ENCODE results near the gene SLCO3A1.

SLCO3A1 gene

DNA sequence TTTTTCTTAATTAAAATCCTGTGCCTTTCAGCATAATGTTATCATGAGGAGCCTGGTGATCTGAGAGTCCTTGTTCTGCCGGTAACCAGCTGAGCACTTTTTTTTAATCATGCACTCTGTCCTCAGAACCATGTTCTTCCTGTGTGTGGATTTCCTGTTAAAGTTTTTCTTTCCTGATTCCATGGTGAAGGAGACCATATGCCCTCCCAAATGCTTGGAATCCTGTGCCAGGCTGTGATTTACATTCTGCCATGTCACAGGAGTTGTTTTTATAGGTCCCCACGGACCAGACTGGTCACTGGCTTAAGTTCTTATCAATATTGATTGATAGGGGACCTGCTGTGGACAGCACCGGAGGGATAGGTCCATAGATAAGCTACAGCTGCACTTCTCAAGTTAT is 257.8 kb downstream of the SLCO3A1 start:
- no peak for DNase-seq

DNA sequence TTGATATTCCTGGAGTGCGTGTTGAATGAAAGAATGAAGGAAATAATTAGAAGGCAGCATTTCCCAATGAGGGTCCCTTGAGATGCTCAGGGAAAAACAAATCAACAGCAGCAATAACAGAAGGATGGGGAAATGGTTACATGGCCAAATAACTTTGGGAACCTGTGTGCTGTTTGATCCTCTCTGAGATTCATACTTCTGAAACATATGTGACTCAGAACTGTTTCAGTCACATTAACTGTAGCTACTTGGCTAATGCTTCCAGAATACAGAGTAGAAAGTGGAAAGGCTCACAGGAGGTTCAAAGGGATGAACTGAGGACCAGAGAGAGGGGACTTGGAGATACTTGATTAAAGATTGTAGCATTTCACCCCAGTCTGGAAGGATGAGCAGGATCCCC is 258.2 kb downstream of the SLCO3A1 start:
- no peak for DNase-seq

DNA sequence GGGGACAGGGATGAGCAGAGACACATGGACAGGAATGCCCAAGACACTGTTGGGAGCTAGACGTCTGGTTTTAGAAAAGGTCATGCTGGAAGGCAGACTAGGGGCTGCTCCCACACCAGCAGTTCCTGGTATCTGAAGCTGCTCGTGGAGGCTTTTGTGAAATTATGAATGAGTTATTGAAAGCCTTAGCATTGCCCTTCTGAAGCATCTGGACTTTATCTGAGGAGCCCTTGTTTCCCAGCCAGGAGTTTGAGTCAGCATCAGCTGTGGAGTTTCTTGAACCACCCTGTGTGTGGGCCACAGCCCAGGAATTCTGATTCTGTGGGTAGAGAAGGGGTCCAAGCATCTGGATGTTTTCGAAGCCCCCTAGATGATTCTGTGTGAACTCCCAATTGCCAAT is 258.7 kb downstream of the SLCO3A1 start:
- no peak for DNase-seq

DNA sequence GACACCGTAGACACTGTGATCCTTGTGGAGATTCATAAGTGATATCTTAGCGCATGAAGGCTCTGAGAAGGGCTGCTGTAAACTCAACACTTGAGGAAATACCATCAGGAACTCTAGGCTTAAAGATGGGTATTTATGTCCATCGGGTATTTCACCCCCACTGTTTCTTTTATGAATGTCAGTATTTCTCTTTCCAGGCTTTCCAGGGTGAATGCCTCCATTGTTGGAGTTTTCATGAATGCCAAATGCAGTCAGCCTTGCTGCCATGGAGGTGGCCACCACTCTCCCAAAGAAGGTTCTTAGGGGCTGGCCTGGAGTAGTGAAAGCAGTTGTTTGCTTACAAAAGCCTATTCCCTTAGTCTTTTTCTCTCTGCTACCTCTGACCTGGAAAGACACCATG is 259.2 kb downstream of the SLCO3A1 start:
- DNase-seq, result no peak

DNA sequence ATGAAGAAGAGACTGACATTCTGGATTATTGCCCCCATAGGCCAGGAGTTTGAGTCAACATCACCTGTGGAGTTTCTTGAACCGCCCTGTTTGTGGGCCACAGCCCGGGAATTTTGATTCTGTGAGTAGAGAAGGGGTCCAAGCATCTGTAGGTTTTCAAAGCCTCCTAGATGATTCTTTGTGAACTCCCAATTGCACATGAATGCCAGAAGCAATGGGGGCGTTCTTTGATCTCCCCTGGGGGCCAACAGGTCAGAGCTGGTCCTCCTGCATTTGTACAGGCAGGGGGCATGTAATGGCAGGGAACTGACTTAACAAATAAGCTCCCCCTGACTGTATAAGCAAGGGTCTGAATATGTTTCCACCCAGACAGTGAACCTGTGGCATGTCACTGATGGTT is 260.3 kb downstream of the SLCO3A1 start:
- no peak for DNase-seq

DNA sequence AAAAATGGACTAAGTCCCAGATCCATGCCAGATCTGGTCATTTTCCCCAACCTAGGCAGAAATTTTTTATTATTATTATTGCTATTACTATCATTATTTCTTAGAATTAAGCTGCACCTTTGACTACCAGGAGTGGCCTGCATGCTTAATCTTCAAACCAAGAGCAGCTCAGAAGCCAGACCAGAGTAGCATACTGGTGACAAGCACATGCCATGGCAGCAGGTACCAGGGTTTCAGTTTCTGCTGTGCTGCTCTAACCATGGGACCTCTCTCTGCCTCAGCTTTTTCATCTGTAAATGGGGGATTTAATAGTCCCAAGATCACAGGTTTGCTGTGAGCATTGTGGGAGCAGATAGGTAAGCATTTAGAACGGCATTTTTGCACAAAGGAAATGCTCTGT is 262.3 kb downstream of the SLCO3A1 start:
- no peak for DNase-seq

DNA sequence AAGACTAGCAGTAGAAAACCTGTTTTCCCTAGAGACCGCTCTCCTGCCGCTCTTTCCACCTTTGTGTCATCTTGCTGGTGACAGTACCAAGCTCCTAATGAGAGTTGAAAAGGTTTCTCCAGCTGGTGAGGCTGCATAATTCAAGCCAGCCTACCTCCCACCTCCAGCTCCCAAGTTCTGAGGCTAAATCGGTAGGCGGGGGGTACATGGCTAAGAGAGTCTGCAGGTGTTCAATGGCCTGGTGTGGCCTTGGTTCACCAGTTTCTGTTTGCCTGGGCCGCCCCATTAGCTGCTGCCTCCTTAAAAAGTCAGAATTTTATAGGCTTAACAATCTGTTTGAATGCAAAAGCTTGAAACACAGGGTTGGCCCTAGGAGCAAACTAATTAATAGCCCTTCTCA is 262.8 kb downstream of the SLCO3A1 start:
- DNase-seq, result no peak

DNA sequence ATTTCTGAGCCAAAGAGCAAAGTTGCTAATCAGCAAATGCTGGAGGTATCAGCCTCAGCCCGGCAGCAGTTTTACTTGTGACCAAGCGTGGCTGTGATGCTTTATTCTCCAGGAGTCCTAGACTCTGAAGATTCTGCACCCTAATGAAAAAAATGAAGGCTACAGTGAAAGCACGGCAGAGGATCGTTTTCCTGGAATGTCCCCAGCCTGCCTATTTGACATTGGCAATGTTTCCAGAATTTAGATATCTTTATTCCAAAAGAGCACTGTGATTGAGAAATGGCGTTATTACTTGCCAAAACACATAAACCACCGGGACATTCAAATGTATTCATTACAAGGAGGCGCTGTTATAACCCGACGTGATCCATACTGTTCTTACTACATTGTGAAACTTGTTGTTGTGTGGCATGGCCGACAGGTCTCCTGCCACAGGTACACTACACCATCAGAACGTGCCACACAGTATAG is 263.8 kb downstream of the SLCO3A1 start:
- no peak for DNase-seq

DNA sequence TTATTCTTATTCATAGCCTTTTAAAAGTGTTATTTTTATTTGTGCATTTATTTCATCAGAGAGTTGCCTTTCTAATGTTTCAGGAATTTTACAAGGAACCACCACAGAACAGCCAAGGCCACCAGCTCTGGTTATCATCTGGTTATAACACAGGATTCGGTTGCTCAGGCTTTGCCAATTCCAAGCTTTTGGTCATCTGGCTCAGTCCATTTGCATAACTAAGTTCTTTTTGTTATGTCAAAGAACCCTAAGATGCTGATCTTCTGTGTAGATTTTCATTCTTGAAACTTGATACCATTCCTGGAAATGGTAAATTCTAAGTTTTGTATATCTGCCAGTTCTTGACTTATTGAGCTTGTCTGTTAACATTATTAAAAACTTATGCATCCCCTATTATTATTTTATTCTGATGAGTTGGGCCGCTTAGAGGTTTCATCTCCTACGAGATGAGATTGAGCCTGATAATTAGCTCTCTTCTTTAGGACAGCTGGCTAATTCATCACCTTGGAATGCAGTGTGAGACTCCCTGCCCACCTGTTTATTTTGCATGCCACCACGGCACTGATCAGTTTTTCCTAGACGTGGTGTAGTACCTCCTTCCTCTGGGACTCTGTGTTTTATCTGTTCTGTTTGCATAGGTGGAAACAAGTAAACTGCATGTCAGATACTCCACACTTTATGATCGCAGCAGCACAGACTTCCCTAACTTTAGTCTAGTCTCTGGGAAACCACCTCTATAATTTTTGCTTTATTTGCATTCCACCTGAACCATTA is 264.8 kb downstream of the SLCO3A1 start:
- DNase-seq, result no peak

DNA sequence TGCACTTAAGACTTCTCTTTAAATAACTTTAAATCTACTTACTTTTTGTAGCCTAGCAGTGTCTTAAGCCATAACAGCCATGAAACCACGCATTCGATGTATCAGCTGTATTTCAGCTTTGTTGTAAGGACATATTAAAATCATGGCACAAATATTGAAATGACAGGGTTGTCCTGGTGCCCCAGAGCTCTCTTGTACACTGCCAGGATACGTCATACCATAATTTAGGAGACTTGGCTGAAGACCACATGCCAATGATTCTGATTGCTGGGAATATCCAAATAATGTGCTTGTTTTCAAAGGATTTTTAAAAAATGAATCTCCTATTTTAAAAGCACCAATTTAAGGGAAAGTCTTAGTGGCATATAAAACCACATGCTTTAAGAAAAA is 265.4 kb downstream of the SLCO3A1 start:
- DNase-seq, result no peak

DNA sequence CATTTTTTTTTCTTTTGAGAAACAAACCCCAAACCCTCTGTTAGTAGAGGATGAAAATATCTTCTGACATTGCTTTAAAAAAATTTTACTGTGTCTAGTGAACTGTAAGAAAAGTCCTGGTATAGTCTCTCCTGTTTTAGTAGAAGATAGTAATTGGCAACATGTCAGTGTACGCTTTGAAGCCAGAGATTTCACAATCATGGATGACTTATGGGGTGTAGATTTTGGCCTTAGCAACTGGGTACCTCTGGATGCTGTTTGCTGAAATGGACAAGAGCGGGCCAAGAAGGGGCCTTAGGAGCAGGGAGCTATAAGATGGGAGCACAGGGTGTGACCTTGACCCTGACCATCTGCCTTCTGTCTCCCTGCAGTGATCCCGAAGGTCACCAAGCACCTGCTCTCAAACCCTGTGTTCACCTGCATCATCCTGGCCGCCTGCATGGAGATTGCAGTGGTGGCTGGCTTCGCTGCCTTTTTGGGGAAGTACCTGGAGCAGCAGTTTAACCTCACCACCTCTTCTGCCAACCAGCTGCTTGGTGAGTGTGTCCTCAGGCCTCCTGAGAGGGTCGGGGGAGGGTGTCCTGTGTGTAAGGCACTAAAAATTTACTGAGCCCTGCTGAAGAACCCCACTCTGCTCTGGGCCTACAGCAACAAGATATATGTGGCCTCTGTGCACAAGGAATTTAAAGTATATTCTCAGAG is 266.7 kb downstream of the SLCO3A1 start:
- DNase-seq, result no peak

DNA sequence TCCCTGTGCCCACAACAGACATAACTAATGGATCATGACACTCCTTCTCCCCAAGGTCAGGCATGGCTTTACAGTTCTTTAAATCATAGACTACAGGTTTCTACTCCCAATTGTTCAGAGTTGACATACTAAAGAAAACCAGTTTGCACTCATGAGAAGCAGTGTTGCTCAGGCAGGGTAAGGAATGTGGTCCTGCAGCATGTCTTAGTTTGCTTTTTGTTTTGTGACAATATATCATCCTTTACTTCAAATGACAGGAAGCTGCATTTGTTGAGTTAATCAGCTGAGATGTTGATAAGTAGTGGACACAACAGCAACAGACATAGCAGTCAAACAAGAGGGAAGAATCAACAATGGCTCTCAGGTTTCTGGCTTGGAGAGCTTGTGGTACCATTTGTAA is 267.5 kb downstream of the SLCO3A1 start:
- no peak for DNase-seq

DNA sequence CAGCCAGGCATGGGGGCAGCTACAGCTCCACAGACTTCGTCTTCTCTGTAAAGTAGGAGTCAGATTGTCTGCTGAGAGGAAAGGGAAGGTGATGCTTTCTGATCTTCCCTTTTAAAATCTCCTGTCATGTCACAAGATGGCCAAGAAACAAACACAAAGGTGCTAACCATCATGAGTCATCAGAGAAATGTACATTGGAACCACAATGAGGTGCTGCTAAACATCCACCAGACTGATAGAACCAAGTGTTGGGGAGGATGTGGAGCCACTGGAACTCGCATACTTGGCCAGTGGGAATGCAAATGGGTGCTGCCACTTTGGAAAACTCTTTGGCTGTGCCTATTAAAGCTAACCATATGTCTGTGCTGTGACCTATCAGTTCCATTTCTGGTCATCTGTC is 268.8 kb downstream of the SLCO3A1 start:
- no peak for DNase-seq

DNA sequence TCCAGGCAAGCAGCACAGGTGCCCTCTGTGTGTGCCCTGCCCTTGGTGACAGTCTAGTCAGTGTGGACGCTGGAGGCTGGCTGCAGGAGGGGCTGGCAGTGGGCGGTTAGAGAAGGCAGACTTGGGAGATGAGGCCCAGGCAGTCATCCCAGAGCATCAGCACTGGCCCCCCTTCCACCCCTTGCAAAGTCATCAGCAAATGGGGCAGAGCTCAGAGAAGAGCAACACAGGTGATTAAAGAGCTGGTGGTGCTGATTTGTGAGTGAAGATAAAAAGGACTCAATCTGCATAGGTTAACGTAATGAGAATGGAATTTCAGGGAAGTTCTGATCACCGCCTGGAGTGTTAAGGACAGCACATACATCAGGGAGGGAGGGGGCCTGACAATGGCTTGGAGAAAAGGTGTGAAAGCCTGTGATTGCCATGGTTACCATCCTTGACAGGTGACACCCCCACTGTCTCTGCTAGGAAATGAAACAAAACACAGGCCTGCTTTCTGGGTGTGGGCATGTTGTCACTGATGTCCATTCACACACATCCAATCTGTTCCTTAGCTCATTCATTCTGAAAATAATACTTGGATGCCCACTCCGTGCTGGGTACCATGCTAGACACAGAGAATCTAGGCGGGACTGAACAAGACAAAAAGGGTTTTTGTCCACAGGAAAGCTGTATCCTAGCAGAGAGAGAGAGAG is 270.6 kb downstream of the SLCO3A1 start:
- no peak for DNase-seq

DNA sequence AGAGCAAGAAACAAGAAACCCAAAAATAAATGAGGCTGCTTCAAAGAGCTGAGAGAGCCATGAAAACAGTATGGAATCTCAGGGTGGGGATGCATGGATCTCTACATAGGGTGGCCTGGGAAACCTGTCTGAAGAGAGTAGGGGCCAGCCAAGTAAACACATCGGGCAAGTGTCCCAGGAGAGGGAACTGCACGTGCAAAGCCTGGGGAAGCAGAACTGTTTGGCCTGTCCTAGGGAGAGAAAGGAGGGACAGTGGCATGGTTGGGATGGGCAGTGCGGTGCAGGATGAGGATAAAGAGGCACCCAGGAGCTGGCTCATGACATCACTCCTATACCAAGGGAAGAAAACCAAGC is 271.1 kb downstream of the SLCO3A1 start:
- DNase-seq, result no peak

DNA sequence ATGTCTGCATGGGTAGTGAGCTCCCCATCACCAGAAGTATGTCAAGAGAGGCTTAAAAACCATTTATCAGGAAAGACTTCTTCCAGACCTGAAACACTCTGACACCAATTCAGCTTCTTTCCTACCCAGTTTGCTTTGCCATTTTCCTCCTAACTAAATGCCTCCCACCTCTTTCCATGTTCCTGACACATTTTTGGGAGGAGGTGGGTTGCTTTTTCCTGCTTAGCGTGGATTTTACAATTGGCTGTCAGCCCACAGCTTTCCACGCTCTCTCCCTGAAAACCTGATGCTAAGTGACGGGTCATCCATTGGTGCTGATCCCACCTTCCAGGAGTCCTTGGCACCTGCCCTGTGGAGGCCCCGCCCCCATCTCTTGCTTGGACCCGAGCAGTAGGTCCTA is 275.3 kb downstream of the SLCO3A1 start:
- no peak for DNase-seq

DNA sequence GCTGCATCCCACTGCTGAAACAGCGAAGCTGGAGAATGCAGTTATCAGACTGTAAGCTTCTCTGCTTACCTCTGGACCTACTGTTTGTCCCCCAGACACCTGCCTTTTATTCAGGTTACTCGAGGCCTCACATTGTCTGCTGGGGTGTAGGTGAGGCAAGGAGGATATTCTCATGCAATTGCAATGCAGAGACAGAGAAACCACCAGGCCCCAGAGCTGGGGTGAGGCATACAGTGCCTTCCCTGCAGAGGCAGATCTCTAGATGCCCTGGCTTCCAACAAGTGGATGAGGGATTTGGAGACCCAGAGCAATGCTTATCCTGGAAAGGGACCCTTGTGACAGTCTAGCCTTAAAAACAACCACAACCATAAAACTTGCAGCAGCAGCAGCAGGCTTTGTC is 276.7 kb downstream of the SLCO3A1 start:
- no peak for DNase-seq

DNA sequence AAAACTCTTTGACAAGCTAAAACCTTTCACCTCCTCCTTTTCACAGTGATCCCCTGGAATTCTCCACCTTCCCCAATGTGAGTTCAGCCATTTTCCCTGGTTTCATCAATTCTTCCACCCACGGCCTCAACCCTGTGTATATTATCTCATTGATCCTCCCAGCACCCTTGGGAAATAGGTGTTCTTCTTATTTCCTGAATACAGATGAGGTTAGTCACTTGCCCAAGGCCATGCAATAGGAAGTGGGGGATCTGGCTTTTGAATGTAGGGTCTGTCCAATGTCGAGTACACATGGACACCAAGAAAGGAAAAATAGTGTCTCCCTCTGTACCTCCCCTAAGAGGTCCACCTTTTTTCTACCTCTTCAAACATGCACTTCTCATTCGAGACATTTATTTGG is 277.4 kb downstream of the SLCO3A1 start:
- DNase-seq, result no peak

DNA sequence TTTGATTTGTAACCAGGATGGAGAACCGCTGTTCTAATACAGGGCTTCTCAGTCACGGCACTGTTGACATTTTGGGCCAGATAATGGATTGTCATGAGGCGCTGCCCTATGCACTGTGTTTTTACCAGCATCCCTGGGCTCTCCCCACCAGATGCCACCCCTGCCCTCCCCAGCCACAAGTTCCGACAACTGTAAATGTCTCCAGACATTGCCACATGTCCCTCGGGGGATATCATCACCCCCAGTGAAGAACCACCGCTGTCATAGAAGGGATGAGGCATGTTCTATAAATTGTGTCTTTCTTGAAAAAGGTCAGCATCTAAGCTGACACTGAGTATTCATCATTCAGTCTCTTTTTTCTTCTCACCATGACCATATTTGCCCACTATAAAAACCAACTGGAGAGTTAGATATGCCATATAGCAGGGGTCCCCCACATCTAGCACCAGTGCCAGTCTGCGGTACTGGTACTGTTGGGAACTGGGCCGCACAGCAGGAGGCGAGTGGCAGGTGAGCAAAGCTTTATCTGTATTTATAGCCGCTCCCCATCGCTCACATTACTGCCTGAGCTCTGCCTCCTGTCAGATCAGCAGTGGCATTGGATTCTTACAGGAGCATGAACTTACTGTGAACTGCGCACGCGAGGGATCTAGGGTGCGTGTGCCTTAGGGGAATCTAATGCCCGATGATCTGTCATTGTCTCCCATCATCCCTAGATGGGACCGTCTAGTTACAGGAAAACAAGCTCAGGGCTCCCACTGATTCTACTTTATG is 279.7 kb downstream of the SLCO3A1 start:
- DNase-seq, result no peak

DNA sequence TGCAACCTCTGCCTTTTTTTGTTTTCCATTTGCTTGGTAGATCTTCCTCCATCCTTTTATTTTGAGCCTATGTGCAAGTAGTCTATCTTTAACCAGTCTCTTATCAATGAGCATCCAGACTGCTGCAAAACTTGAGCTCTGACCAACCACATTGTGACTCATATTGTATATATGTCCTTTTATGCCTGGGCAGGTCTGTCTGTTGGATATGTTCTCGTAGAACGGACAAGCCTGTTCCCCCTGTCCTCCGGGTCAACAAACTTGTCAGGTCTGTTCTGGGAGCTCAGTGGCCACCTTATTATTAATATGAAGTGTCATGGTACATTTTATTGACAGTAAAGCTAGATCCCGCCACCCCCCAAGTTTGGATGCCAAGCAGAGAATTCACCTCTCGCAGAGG is 287.3 kb downstream of the SLCO3A1 start:
- DNase-seq, result no peak

DNA sequence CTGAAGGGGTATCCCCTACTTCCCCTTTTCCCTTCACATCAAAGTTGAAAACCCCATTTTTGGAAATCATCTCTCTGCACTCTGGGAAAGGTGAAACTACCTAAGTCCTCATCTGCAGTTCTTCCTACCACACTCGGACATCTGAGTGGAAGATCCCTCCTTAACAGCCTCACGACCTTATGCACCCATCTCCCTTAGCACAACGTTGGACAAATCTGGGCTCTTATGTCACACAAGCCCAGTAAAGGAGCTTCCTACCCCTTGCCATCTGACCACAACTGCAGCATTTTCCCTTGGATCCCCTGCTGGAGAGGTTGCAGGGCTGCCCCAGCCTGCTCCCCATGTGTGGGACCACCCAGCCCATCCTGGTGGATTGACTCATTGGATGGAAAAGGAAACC is 288.1 kb downstream of the SLCO3A1 start:
- DNase-seq, result no peak

DNA sequence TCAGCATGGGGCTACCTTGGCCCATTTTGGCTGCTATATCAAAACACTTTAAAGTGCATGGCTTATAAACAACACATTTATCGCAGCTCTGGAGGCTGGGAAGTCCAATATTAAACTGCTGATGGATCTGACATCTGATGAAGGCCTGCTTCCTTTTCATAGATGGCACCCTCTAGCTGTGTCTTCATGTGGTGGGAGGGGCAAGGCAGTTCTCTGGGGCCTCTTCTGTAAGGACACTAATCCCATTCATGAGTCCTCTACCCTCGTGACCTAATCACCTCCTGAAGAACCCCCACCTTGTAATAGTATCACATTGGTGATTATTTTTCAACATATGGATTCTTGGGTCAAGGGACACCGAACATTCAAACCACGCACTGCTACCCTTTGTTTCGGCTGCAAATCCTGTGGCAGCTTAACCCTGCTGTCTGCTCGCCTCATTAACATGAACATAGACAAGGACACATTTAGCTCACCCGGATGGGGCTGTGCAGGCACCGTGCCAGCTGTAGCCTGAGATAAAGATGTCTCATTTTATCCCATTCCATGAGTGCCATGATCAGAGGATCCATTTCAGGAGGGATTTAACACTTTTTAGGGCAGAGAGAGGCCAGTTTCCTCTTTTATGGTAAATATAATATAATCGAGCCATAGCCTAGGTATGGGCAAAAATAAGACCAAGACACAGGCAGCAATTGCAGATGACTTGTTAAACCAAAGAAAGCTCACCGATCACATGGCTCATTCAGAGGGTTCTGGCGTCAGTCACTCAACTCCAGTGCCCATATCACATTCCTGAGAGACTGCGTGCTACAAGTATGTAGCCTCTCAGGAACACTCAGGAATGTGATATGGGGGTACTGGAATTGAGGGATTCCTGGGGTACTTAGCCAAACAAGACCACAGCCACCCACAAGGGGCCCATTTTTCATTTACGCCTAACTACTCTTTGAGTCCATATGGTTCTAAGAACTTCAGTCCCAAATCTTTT is 289.0 kb downstream of the SLCO3A1 start:
- DNase-seq, result no peak

Data from NCI-H1417 treated with DMSO at 0.1 percent for 48 hours (cell line).